Ammon's horn (tissue), 1 donor: Measurements from ENCODE around the gene DIP2C.
"Not testable (repeated sequence)": the region's sequence is repeated elsewhere in the genome, so short reads cannot be mapped to it uniquely, and the experiment has no call there.

Source experiments
- DNase-seq: peaks from one replicate; pipeline ENCODE4 v3.0.0-alpha.2; 2016; ENCODE audit warnings: low spot score

Gene DIP2C

DNA sequence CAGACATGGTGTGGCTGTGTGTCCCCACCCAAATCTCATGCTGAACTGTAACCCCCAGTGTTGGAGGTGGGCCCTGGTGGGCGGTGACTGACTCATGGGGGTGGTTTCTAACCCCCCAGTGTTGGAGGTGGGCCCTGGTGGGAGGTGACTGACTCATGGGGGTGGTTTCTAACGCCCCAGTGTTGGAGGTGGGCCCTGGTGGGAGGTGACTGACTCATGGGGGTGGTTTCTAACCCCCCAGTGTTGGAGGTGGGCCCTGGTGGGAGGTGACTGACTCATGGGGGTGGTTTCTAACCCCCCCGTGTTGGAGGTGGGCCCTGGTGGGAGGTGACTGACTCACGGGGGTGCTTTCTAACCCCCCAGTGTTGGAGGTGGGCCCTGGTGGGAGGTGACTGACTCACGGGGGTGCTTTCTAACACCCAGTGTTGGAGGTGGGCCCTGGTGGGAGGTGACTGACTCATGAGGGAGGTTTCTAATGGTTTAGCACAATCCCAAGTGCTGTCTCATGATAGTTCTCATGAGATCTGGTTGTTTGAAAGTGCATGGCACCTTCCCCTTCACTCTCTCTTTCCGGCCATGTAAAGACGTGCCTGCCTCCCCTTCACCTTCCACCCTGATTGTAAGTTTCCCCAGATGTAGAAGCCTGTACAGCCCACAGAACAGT lies 78.7 kb downstream of the DIP2C start:
- DNase-seq: not testable (repeated sequence)

DNA sequence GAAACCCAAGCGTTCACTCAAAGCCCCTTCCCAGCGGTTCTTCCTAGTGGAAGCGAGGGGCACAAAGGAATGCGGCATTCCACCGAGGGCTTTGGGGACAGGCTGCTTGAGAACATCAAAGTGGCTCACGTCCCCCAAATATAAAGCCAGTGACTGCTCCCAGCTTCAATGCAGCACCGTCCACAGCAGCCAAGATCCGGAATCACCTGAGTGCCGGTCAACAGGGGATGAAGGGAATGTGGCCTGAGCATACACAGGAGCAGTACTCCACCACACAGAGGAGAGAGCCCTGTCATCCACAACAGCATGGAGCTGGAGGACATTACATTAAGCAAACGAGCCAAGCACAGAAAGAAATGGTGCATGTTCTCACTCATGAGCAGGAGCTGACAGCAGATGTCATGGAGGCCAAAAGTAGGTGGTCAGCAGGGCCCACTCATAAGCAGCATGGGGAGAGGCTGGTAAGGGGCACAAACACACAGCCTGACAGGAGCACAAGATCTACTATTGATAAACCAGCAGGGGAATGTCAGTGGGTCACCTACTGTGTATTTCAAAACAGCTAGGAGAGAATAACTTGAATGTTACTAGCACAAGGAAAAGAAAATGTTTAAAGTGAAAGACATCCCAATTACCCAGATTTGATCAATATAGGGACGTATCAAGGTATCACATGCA lies 79.5 kb downstream of the DIP2C start:
- no peak for DNase-seq

DNA sequence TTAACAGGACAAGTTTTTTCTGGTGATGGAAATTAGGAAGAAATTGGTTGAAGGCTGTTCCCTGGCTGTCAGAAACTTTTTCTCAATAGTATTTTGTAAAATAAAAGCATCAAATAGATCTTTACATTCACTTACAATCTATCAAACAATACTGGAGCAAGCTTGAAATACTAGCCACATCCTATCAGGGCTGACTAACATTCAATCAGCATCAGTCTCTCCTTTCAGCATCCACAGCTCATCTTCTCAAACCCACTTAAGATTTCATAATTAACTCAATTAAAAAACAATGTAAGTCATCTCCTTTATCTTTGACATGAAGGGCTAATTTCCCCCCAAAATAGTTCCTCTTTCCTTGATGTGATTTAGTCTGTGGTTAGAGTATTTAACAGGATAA lies 80.2 kb downstream of the DIP2C start:
- DNase-seq: no peak

DNA sequence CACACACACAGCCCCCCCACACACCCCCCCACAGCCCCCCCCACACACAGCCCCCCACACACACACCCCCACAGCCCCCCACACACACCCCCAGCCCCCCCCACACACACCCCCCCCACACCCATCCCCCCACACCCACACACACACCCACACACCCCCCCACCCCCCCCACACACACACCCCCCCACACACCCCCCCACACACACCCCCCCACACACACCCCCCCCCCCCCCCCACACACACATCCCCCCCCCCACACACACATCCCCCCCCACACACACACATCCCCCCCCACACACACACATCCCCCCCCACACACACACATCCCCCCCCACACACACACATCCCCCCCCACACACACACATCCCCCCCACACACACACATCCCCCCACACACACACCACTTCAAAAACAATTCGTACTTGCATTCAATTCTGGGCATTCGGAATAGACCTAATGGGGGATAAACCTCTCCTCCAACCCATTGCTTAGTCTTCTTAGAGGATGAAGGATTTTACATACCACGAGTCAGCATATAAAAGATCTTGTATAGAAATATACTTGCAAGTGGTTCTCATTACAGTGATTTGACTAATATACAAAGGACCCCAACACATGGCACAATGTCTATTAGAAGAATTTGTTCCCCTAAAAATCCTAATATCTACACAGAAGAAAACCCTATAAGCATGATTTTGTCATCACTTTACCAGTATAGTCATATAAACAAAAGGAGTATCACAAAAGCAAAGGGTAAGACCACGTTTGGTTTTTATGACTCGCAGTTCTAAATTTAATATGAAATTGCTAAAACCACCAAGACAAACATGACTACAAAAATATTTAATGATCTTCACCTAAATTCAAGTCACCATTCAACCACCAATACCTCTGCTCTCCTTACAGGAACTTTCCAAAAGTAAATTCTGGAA lies 80.9 kb downstream of the DIP2C start:
- no peak for DNase-seq

DNA sequence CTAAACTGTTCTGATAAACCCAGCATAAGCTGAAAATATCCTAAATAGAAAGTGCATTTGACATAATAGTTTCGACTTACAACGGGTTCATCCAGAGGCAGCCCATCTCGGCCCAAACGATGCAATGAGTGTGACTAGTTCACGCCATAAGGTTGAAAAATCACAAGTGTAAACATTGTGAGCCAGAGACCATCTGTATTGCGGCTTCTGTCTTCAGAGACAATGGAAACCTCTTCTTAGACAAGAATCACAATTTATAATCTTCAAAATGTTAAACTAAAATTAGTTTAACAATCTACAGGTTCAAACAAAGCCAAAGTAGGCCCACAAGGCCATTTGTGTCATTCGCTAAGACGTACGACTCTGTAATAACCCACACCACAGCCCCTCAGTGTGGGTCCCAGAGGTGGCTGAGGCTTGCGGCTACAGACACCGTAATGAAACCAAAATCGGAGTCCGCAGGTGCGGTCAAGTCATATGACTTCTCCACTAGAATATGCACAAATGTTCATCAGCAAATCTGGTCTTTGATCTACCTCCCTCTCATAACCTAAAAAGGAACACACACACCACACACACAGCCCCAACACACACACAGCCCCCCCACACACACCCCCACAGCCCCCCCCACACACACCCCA lies 81.8 kb downstream of the DIP2C start:
- DNase-seq: no peak

DNA sequence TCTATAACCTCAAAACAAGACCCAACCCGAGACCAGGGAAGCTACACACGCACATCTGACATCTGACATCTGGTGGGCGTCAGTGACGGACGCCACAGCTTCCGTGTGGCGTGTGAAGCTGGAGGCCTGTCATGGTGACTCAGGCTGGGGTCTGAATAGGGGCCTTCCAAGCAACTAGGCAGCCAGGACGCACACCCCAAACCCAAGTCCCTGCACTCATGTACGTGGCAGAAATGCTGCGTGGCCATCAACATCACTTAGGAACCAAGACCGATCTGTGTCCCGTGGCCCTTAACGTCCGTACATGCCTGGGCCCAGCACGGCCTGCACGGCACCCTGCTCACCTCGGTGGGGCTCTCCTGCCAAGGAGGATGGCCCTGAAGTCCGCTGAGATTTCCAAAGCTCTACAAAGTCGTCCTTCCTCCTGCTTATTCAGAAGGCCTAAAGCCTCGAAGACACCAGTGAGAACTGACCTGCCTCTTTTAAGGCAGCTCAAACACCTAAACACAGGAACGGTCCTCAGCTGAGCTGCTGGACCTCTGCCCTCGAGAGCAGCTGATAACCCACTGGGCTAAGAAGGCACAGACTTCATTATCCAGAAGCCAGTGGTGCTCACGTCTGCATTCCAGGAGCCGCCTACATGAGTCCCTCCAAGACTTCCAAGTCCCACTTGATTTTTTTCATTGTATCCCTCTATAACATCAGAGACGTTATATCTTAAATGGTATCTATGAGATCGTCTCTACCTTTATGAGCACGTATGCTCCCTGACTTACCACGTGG lies 82.5 kb downstream of the DIP2C start:
- no peak for DNase-seq

DNA sequence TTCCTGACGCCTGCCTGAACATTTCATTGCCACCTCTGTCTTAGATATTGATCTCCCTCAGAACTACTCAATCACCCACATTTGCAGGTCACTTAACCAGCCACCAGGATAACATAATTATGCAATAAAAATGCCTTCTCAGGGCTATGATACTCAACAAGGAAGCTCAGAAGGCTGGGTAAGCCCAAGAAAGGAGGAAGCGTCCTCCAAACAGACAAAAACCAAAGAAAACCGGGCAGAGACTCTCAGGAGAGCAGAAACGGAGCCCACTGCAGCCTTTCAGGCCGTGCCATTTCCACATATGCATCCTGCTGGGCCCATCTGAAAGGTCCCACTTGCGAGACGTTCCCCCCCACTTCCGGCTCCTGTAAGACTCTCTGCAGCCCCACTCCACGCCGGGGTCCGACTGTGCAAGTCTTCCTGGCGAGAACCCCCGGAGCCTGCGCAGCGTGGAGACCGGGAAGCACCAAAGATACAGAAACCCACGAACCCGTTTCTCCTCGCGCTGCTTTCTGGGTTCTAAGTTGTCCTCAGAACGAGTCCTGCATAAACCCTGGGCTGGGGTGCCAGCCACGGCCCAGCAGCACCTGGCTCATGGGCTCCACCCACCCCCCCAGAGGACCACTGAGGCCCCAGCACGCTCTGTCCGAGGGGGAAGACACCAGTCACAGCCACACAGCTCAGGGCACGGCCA lies 83.7 kb downstream of the DIP2C start:
- no peak for DNase-seq

DNA sequence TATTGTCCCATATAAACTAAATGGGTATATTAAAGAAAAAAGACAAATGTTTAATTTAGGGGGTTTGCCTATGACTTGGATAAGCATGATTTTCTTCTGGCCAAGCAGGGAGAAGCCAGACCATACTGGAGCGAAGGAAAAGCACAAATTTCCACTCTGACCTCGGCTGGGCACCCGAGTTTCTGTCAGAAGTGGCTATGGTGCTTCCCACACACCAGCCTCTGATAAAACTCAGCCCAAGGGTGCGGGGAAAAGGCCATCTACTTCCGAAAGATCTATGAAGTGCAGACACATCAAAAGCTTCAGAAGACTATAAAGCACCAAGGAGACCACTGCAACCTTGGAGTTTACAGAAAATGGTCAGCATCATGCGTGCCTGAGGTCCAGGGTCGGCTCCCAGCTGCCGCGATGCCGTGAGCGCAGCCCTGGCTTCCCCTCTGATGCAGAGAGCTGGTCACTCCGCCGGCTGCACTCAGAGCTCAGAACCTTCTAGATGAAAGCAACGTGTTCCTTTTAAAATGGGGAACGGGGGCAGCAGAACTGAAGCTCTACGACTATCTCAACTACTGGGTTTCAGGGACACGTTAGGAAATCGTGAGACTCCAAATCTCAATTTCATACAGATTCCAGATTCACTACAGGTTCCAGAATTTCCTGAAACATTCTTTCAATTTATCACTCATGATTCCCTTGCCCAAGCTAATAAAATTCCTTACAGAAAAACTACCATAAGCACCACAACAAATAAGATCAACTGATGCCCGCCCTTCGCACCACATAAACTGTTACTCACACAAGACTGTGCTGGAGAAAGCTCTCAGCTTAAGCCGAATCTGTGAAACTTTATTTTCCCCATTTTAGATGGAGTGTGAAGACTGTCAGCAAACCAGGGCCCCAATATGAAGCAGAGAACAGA lies 84.5 kb downstream of the DIP2C start:
- peak; percentile 47 for DNase-seq

DNA sequence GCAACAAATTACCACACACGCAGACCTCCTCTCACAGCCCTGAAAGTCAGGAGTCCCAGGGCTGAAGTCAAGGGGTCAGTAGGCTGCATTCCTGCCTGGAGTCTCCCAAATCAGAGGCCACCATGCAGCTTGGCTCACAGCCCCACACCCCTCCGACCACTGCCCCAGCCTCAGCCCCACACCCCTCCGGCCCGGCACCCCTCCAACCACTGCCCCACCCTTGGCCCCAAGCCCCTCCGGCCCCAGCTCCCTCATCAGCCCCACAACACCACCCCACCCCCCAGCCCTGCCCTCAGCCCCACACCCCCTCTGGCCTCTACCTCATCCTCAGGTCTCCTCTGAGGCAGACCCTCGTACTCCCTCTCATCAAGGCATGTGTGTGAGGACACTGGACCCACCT lies 85.7 kb downstream of the DIP2C start:
- DNase-seq: no peak

DNA sequence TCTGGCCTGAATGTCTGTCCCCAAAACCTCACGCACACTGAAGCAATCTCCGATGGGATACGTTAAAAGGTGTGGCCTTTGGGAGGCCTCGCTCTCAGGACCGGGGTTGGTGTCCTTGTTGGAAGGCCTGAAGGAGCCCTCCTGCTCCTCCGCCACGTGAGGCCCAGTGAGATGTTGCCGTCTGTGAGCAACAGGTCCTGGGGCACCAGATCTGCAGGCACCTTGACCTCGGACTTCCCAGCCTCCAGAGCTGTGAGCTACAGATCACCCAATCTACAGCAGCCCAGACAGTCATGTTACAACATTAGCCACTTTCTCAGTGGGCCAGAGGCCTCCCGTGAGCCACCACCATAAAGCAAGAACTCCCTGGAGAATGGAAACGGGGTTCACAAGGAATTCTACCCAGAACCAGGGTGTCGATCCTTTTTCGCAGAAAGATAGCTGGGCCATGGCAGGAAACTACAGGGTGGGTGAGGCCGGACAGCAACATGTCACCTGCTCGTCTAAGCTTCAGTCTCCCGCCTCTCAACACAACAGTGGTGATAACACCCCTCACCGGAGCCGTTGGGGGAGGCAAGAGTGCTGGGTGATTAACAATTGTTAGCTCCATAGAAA lies 87.0 kb downstream of the DIP2C start:
- DNase-seq: no peak

DNA sequence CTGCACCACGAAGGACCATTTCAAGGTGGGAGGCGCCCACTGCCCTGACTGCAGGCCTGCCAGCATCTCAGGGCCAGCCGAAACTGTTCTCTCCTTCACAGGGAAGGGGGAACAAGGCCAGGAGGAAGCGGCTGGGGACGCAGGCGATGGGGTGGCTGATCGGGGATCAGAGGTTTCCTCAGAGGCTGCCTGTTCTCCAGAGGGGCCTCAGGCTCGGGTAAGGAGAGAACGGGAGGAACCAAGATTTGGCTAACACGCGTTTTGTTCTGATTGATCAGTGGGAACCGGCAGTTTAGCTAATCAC lies 87.9 kb downstream of the DIP2C start:
- DNase-seq: no peak

DNA sequence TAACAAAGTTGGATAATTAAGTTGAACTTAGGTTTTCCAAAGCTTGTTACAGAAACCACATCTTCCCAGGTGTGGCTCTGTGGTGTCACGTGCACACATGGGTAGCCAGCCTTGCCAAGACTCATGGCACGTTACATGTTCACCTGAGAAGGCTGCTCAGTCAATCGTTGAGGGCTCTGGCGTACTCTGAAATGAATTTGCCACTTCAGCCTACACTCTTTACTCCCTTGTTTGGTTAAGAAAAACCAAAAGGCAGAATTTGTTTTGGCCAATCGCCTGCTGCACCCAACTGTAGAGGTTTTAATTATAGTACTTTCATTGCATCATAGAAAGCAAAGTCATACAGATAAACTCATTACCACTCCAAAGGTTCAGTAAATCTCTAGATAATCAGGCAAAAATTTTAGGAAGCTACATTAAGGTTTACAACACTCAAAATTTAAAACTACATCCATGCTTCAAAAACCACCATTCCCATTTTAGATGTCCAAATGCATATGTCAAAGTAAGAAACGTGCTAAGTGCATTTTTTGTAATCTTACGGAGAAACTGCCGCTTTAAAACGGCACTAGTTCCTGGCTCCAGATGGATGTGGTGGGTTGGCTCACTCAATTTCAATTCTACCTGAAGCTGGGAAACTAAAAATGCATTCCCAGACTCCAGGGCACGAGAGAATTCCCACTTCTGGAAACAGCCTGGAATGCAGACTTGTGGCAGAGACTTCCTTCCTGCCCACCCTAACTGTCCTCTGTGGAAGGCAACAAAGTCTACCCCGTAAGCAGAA lies 88.4 kb downstream of the DIP2C start:
- no peak for DNase-seq

DNA sequence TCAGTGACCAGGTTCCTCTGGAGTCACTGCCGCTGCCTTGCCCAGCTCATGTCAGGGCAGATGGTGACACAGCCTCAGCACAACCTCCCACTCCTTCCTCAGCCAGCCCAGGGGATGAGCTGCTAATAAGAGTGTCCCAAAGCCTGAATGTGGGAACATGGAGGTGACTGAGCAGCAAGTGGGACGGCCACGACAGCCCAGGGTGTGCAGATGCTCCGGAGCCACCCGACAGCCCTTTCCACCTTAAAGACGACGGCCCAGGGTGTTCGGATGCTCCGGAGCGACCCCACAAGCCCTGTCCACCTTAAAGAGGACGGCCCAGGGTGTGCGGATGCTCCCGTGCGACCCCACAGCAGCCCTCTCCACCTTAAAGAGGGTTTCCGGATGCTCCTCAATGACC lies 89.2 kb downstream of the DIP2C start:
- DNase-seq: no peak

DNA sequence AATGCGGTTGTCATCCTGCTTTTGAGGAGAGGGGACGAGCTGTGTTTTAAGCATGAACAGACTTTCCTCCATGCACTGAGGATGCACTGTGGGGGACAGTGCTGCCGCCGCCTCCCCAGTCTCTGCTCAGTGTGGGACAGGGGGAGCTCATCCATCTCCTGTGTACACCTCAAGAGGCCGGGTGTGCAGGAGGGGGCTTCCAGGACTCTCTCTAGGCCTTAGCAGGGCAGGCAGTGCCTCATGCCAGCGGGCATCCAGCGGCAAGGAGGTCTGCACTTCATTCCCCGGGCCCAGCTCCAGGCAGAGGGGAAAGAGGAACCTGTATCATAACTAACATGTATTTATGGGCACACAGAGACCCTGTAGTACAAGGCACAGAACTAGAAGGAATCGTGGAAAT lies 89.7 kb downstream of the DIP2C start:
- DNase-seq: no peak

DNA sequence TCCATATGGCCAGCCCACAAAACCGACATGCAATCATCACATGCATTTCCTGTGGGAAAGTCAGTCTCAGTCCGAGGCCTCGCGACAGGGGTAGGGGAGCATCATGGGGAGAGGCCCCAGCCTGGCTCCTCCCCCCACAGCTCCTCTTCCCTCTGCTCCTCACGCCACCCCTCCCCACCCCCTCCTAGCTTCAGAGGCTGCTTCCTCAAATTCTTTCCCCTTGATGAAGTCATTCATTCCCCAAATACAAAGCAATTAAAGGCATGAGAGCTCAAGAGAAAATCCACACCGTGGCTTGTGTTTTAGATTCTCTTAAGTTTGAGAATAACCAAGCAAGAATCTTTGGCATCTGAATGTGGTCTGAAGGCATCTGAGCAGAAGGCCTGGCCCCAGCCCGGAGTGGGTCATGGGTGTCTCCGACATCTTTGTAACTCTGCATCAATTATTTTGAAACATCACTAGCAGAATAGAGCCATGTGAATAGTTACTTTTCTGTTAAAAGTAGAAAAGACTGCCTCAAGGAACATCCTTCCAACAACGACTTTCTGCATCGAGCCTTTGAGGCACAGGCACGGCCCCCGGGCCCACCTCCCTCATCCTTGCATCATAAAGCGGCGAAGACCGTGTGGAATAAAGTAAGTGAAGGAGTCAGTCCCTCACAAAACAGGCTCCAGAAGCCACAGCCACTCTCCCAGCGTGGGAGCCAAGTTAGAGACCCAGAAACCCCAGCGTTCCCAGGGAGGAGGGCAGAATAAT lies 90.9 kb downstream of the DIP2C start:
- DNase-seq: no peak

DNA sequence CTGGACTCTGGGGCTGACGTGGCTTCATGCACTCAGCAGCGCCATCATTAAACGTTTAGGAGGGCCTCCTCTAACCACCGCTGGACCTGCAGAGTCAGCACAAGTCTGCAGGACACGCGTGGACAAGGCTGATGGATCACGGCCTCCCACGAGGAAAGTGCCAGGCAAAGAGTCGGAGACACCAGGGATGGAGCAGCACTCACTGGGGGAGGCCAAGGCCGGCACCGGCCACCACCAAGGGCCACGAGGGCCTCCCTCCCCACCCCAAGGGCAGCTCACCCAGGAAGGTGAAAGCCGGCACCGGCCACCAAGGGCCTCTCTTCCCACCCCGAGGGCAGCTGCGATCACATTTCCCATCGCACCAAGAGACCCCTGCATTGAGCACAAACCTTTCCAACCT lies 91.5 kb downstream of the DIP2C start:
- no peak for DNase-seq

DNA sequence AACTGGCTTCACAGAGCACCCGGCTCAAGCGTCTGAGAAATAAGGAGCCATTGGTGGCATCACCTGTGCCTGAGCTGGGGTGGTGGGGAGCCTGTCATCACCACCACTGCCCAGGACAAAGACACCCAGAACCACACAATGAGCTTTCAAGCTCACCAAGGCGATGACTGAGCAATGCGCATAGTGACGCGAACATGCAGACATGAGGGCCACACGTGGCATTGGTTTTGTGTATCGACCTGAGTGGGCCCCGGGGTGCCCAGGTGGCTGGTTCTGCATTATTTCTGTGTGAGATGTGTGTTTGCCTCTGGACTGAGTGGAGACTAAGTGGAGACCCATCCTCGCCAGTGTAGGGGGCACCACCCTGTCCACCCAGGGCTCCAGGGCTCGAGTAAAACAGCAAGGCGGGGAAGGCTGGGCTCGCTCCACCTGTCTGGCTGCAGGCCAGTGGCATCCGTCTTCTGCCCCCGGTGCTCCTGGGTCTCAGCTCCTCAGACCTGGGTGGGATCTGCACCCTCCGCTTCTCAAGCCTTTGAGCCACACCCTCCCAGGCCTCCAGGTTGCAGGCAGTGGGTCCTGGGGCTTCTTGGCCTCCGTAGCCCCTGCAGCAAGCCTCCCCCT lies 92.6 kb downstream of the DIP2C start:
- no peak for DNase-seq

DNA sequence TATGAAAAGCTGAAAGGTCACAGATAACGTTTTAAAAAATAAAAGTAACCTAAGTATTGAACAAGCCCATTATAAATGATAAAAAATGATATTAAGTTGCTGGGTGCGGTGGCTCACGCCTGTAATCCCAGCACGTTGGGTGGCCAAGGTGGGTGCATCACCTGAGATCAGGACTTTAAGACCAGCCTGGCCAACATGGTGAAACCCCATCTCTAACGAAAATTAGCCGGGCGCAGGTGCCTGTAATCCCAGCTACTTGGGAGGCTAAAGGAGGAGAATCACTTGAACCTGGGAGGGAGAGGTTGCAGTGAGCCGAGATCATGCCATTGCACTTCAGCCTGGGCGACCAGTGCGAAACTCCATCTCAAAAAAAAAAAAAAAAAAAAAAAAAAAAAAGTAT lies 93.3 kb downstream of the DIP2C start:
- DNase-seq: not testable (repeated sequence)
